IPS DF 6.9 (cell line): ENCODE measurements around the gene DDX21.
"Not testable (repeated sequence)": the region's sequence is repeated elsewhere in the genome, so short reads cannot be mapped to it uniquely, and the experiment has no call there.

Experiments used
- DNase-seq: peaks from one replicate; pipeline ENCODE4 v3.0.0-alpha.2; 2013; ENCODE audit warnings: low read depth, low spot score
- H3K27ac ChIP-seq: one replicate; pipeline ENCODE4 v1.5.1; 2013; ENCODE audit warnings: low read length, control low read depth
- H3K27me3 ChIP-seq: 2 replicates; pipeline ENCODE4 v1.6.1; 2013; ENCODE audit warnings: mild to moderate bottlenecking, low read length; ENCODE audit not compliant: control insufficient read depth, insufficient read depth
- H3K36me3 ChIP-seq: 2 replicates; pipeline ENCODE4 v1.6.1; 2013; ENCODE audit warnings: low read length; ENCODE audit not compliant: control insufficient read depth, insufficient read depth
- H3K4me1 ChIP-seq: 2 replicates; pipeline ENCODE4 v1.6.1; 2013; ENCODE audit warnings: low read length; ENCODE audit not compliant: control insufficient read depth, insufficient read depth
- H3K4me3 ChIP-seq: 2 replicates; pipeline ENCODE4 v1.5.1; 2013; ENCODE audit warnings: mild to moderate bottlenecking, low read length
- H3K9me3 ChIP-seq: 2 replicates; pipeline ENCODE4 v1.6.1; 2013; ENCODE audit warnings: low read length, inconsistent platforms; ENCODE audit not compliant: control insufficient read depth, insufficient read depth
- WGBS: extraction: QIAGEN DNeasy Blood & Tissue Kit; methylation state at CpG from one replicate; pipeline ENCODE4 v1.1.7; 2013; ENCODE audit warnings: mixed read lengths, missing lambda C conversion rate; ENCODE audit not compliant: insufficient read length, insufficient coverage; 5-methylcytosine and 5-hydroxymethylcytosine counted together

Gene DDX21

DNA sequence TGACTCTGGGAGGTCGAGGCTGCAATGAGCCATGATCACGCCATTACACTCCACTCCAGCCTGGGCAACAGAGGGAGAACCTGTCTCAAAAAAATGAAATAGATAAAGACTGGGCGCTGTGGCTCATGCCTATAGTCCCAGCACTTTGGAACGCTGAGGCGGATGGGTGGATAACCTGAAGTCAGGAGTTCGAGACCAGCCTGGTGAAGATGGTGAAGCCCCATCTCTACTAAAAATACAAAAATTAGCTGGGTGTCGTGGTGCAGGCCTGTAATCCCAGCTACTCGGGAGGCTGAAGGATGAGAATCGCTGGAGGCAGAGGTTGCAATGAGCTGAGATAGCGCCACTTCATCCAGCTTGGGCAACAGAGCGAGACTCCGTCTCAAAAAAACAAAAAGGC lies 1.1 kb upstream of the DDX21 start:
- Histone ChIP-seq H3K36me3 (no peaks in the 10 kb centered on the region), H3K27me3 (no peaks in the 10 kb centered on the region), H3K4me3 (peak overlapping the region; percentile 10; the same call in 1 of the 2 replicates), H3K9me3 (no peaks in the 10 kb centered on the region), H3K27ac (no peak overlapping the region), H3K4me1 (no peaks in the 10 kb centered on the region)
- no CpG with 5 or more reads among the region's 12 CpGs for WGBS
- no peak for DNase-seq

DNA sequence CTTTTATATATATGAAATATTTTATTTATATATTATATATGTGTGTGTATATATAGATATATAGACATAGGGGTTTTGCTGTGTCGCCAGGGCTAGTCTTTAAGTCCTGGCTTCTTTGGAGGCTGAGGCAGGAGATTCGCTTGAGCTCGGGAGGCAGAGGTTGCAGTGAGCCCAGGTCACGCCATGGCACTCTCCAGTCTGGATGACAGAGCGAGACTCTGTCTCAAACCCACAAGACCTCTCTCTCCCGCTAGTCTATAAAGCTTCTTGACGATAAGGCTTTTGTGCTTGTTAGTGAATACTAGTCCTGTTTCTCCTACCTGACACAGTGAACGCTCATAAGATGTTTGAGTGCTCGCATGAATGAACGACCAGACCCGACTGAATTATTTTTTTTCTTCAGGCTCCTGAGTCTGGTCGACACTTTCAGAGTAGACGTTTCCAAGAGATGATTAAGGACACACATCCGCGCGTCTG lies 577 bp upstream of the DDX21 start:
- DNase-seq: peak; percentile 1
- no peaks in the 10 kb centered on the region for H3K27me3 ChIP-seq

DNA sequence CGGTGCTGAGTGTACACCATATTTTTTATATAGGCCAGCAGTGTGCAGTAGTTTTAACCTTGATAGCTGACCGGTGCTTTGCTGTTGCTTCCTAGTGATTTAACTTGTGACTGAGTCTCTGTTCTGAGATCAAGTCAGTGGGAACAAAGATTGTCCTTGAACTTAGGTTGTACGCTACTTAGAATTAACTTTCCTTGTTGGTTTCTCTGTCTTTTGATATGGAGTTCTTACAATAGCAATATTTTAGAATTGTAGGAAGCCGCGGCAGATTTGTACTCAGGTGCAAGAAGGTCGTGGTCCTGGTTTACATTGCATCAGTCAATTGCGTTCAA lies 1.3 kb downstream of the DDX21 start:
- H3K36me3 ChIP-seq: no peaks in the 10 kb centered on the region; the same call in 1 of the 2 replicates
- no peaks in the 10 kb centered on the region for H3K4me1 ChIP-seq
- H3K9me3 ChIP-seq: no peaks in the 10 kb centered on the region
- WGBS: no CpG with 5 or more reads among the region's 7 CpGs
- no peaks in the 10 kb centered on the region for H3K27me3 ChIP-seq
- no peak overlapping the region for H3K27ac ChIP-seq
- no peak for DNase-seq
- peak overlapping the region; percentile 72; the same call in 1 of the 2 replicates for H3K4me3 ChIP-seq

More for the DNA sequence above, 577 bp upstream of the DDX21 start:
- Histone ChIP-seq H3K27ac (no peak overlapping the region), H3K9me3 (no peaks in the 10 kb centered on the region), H3K36me3 (no peaks in the 10 kb centered on the region; the same call in 1 of the 2 replicates), H3K4me3 (peak overlapping the region; percentile 72), H3K4me1 (no peaks in the 10 kb centered on the region)
- no CpG with 5 or more reads among the region's 16 CpGs for WGBS

DNA sequence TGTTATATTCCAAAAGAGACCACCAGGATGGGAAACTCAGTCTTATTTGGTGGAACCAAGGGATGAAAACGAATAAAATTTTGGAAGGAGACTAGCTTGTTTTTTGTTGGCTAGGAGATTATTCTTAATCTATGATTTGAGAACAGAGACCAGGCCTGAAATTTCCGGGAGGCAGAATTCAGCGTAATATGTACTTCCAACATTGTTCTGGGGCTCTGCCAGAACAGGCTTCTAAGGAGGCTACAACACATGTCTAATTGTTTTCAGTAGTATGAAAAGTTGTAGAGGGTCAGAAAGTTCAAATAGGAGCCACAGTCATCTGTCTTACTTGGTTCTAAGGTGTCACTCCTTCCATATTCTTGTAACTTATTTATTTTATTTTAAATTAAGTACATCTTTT lies 1.7 kb downstream of the DDX21 start:
- no peak for DNase-seq
- WGBS: no CpG with 5 or more reads among the region's 3 CpGs

DNA sequence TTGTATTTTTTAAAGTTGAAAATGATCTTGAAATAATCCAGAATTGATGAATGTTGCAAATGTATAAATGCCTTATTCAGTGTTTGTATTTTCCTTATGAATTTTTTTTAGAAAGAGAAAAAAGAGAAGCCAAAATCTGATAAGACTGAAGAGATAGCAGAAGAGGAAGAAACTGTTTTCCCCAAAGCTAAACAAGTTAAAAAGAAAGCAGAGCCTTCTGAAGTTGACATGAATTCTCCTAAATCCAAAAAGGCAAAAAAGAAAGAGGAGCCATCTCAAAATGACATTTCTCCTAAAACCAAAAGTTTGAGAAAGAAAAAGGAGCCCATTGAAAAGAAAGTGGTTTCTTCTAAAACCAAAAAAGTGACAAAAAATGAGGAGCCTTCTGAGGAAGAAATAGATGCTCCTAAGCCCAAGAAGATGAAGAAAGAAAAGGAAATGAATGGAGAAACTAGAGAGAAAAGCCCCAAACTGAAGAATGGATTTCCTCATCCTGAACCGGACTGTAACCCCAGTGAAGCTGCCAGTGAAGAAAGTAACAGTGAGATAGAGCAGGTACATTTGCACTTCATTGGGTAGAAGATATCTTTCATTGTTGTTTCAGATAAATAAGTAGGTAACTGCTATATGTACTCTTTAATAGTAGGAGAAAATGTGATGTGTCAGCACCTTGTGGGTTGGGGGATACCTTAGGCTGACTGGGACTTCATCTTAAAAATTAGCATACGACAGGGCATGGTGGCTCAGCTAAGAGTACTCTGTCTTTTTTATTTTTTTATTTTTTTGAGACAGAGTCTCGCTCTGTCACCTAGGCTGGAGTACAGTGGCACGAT lies 3.9 kb downstream of the DDX21 start:
- DNase-seq: no peak
- no CpG with 5 or more reads among the region's 4 CpGs for WGBS
- H3K9me3 ChIP-seq: no peaks in the 10 kb centered on the region
- no peak overlapping the region for H3K27ac ChIP-seq
- H3K4me3 ChIP-seq: no peak overlapping the region
- no peaks in the 10 kb centered on the region for H3K27me3 ChIP-seq
- H3K4me1 ChIP-seq: no peaks in the 10 kb centered on the region
- peaks cover 16% of the 10 kb centered on the region; the same call in 1 of the 2 replicates for H3K36me3 ChIP-seq

More for the DNA sequence above, 1.7 kb downstream of the DDX21 start:
- Histone ChIP-seq H3K27ac (no peak overlapping the region), H3K36me3 (peaks cover under 1% of the 10 kb centered on the region; the same call in 1 of the 2 replicates), H3K27me3 (no peaks in the 10 kb centered on the region), H3K4me3 (peak overlapping the region; percentile 72; the same call in 1 of the 2 replicates), H3K4me1 (no peaks in the 10 kb centered on the region), H3K9me3 (no peaks in the 10 kb centered on the region)

DNA sequence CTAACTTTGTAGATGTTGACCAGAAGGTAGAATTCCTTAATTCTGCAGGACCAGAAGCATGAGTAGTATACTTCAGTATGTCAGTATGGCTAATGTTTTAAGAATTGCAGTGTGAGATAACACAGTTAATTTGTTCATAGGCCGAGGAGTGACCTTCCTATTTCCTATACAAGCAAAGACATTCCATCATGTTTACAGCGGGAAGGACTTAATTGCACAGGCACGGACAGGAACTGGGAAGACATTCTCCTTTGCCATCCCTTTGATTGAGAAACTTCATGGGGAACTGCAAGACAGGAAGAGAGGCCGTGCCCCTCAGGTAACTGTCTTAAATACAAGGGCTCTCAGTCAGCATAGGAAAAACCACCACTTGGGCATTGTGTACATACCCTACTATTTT lies 7.2 kb downstream of the DDX21 start:
- no CpG with 5 or more reads among the region's 4 CpGs for WGBS
- Histone ChIP-seq H3K4me1 (no peaks in the 10 kb centered on the region), H3K36me3 (peaks cover 25% of the 10 kb centered on the region; the same call in 1 of the 2 replicates), H3K27me3 (no peaks in the 10 kb centered on the region), H3K27ac (no peak overlapping the region), H3K4me3 (no peak overlapping the region), H3K9me3 (no peaks in the 10 kb centered on the region)
- no peak for DNase-seq

DNA sequence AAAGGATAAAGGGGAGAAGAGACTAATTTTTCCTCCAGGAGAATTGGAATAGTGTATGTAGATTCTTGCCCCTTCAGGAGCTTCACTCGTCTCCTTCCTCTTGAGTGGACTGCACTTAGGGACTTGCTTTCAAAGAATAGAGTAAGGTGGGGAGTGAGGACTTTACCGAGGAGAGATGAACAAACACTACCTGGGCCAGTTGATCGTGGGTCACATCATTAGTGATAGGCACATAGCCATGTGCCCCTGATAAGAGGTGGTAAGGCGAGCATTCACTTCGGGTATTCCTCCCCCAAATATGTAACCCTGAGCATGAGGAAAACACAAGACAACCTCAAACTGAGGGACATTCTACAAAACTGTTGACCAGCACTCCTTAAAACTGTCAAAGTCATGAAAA lies 18.0 kb downstream of the DDX21 start:
- no peak overlapping the region for H3K4me3 ChIP-seq
- no peak for DNase-seq
- no peaks in the 10 kb centered on the region for H3K4me1 ChIP-seq
- H3K27me3 ChIP-seq: no peaks in the 10 kb centered on the region
- H3K9me3 ChIP-seq: no peaks in the 10 kb centered on the region
- no CpG with 5 or more reads among the region's 5 CpGs for WGBS
- H3K36me3 ChIP-seq: peaks cover 50% of the 10 kb centered on the region; the same call in 1 of the 2 replicates
- H3K27ac ChIP-seq: no peak overlapping the region

DNA sequence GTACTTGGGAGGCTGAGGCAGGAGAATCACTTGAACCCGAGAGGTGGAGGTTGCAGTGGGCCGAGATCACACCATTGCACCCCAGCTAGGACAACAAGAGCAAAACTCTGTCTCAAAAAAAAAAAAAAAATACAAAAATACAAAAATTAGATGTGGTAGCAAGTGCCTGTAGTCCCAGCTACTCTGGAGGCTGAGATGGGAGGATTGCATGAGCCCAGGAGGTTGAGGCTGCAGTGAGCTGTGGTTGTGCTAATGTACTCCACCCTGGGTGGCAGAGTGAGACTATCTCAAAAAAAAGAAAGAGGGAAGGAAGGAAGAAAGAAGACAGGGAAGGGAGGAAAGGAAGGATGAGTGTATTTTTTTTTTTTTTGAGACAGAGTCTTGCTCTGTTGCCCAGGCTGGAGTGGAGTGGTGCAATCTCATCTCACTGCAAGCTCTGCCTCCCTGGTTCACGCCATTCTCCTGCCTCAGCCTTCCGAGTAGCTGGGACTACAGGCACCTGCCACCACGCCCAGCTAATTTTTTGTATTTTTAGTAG lies 20.0 kb downstream of the DDX21 start:
- H3K27me3 ChIP-seq, H3K27ac ChIP-seq, H3K4me3 ChIP-seq, H3K4me1 ChIP-seq, H3K9me3 ChIP-seq, DNase-seq: not testable (repeated sequence)
- no CpG with 5 or more reads among the region's 5 CpGs for WGBS
- peaks cover 43% of the 10 kb centered on the region; the same call in 1 of the 2 replicates for H3K36me3 ChIP-seq

DNA sequence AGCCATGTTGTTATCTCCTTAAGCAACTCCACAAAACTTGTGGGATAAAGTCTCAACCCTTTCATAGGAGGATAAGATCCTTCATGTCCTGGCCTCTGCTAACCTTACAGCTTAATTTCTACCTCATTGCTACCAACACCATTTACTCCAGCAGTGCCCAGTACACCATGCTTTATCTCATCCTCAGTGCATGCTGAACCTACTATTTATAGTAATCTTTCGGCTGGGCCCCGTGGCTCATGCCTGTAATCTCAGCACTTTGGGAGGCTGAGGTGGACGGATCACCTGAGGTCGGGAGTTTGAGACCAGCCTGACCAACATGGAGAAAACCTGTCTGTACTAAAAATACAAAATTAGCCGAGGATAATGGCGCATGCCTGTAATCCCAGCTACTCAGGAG lies 23.8 kb downstream of the DDX21 start:
- H3K4me3 ChIP-seq: not testable (repeated sequence)
- no CpG with 5 or more reads among the region's 6 CpGs for WGBS
- peaks cover 24% of the 10 kb centered on the region; the same call in 1 of the 2 replicates for H3K36me3 ChIP-seq

DNA sequence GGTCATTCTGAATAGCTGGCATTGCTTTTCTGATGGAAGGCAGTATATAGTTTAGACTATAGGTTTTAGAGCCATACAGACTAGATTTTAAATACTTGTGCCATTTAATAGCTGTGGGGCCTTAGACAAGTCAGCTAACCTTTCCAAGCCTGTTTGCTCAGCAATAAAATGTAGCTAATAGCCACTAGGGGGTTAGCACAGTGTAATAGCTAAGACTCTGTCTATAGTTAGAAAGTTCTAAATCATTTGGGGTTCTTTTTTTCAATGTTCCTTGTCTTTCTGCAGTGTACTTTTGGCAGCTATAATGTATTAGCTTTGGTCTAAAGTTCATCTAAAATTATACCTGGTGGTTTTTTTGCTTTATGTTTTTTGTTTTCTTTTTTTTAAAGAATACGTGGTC lies 25.1 kb downstream of the DDX21 start:
- Histone ChIP-seq H3K9me3 (no peaks in the 10 kb centered on the region), H3K36me3 (peaks cover 26% of the 10 kb centered on the region; the same call in 1 of the 2 replicates), H3K4me3 (no peak overlapping the region), H3K27me3 (no peaks in the 10 kb centered on the region), H3K27ac (no peak overlapping the region), H3K4me1 (no peaks in the 10 kb centered on the region)
- no peak for DNase-seq
- no CpG with 5 or more reads among the region's 1 CpG for WGBS

More for the DNA sequence above, 23.8 kb downstream of the DDX21 start:
- not testable (repeated sequence) for H3K4me1 ChIP-seq, DNase-seq, H3K9me3 ChIP-seq, H3K27ac ChIP-seq, H3K27me3 ChIP-seq
